ENCODE measurements around the gene SOWAHC.
"Not testable (repeated sequence)": the region's sequence is repeated elsewhere in the genome, so short reads cannot be mapped to it uniquely, and the experiment has no call there.

SOWAHC gene

DNA sequence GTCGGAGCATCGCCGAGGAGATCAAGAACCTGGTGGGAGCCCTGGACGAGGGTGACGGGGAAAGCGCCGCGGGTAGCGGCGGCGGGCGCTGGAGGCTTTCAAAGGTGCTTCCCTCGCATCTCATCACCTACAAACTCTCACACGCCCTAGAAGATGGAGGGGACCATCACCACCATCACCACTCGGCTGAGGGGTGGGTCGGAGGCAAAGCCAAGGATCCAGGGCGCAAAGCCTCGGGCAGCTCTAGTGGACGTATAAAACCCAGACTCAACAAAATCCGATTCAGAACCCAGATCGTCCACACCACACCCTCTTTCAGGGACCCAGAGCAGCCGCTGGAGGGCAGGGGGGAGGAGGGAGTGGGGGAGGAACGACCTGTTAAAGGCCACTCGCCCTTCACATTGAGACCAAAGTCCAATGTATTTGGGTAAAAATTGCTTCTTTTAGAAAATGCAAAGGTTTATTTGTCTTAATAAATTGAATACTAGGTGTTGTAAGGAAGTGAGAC lies 1.5 kb downstream of the SOWAHC start:
- no peak for DNase-seq (ENCODE audit: low spot score)

DNA sequence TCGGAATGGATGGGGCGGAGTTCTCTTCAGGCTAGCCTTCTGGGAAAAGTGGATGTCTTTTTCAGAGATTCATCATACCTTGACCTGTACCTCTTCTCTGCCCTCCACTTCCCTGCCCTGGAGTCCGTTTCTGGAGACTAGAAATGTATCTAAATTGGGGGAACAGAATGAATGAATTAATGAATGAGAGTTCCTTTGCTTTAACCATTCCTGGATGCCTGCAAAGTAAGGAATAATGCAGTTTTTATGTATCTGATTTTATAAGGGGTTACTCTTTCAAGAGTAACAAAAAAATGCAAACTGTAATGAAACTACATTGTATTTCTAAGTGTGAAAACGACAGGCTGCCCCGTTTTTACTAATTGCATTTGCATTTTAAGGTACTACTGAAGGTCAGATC lies 2.0 kb downstream of the SOWAHC start:
- no peak for DNase-seq (ENCODE audit: low spot score)

DNA sequence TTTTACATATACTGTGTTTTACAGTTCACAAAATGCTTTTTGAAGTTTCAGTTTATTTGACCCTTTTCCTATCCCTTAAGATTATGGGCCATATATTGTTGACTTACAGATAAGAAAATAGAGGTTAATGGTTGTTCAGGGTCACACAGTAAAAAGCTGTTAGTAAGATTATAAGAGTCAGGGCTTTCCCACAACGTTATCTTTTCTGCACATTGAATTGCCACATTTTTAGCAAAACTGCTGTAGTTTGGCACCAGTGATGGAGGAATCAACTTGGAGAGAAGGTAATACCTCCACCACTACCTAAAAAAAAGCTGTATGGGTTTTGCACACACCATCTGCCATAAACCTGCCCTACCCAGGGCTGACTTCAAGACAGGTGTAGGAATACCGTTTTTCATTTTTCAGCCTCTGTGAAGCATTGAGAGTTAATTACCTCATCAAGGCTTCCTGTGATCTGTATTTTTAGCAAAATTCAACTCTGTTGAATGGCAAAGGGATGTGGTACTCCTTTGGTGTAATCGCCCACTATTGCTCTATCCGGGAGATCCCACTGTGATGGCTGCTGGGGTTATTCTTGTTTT lies 5.0 kb downstream of the SOWAHC start:
- no peak for DNase-seq (ENCODE audit: low spot score)

DNA sequence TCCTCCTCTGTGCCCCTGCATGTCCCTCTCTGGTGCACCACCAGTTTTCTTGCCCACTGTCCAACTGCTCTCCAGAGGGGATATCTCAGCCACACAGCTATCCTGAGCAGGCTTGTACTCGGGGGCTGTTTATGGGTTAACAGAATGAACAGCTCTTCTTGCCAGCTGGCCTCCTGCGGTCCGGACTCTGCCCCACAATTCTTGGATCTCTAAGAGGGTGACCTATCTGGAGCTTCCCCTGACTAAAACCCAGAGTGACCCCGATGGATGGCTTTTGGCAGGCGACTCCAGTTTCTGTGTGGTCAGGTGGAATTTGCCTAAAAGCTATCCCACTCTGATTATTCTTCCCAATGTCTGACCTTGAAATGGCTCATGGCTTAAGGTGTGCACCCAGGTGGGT lies 9.1 kb downstream of the SOWAHC start:
- DNase-seq (ENCODE audit: low spot score), result no peak

DNA sequence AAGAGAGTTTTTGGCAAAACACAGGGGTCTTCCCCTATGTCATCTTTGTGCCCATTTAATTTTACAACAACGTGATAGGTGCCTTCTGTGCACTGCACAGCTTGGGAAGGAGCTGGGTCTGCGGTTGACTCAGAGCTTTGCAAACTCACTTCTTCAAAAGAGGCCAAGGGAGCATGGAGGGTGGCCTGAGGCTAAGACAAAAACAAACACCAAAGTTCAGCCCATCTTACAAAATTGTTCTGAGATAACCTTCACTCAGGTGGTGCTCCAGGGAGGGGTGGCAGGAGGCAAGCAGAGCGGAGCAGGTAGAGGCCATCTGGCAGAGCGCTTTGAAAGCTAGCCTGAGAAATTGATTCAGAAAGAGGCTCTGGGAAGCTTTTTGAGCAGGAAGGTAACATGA lies 9.8 kb downstream of the SOWAHC start:
- DNase-seq (ENCODE audit: low spot score), result no peak

DNA sequence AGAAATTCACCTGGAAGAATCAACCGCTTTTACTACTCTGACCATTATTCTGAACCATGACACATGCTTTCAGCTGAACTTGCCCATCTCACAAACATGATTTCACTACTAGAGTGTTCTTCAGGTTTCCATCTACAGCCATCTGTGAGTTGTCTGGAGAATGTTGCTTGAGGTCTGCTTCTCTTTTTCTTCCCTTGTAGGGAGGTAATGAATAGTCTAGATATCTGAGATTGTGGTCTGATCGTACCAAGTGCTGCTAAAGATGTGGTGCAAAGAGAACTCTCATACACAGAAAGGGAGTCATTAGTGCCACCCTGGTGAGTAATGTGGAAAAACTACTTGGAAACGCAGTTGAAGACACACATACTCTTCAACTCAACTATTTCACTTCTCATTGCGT lies 10.2 kb downstream of the SOWAHC start:
- no peak for DNase-seq (ENCODE audit: low spot score)

DNA sequence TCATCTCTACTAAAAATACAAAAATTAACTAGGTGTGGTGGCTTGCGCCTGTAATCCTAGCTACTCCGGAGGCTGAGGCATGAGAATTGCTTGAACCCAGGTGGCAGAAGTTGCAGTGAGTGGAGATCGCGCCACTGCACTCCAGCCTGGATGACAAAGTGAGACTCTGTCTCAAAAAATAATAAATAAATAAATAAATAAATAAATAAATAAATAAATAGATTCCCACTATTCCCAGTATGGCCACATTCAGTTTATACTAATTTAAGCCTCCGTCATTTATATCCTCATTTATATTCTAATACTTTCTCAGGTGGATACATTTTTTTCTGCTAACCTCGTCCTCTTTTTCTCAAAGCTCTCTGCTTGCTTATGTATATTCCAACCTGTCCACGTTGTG lies 14.2 kb downstream of the SOWAHC start:
- not testable (repeated sequence) for DNase-seq (ENCODE audit: low spot score)

DNA sequence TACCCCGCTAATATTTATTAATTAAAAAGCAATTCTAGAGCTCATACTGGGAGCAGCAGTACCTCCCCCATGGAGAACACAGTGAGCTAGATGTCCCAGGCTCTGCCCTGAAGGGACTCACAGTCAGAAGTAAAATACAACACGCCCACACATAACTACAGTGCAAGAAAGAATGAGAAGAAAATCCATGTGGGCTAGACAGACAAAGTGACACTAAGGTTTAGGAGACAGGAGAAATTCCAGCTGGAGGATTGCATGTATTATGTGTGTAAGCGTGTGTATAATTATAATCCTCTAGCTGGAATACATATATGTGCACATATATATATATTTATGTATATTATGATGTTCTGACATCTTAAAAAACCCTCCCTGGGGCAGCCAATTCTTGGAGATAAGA lies 15.7 kb downstream of the SOWAHC start:
- DNase-seq (ENCODE audit: low spot score), result no peak

DNA sequence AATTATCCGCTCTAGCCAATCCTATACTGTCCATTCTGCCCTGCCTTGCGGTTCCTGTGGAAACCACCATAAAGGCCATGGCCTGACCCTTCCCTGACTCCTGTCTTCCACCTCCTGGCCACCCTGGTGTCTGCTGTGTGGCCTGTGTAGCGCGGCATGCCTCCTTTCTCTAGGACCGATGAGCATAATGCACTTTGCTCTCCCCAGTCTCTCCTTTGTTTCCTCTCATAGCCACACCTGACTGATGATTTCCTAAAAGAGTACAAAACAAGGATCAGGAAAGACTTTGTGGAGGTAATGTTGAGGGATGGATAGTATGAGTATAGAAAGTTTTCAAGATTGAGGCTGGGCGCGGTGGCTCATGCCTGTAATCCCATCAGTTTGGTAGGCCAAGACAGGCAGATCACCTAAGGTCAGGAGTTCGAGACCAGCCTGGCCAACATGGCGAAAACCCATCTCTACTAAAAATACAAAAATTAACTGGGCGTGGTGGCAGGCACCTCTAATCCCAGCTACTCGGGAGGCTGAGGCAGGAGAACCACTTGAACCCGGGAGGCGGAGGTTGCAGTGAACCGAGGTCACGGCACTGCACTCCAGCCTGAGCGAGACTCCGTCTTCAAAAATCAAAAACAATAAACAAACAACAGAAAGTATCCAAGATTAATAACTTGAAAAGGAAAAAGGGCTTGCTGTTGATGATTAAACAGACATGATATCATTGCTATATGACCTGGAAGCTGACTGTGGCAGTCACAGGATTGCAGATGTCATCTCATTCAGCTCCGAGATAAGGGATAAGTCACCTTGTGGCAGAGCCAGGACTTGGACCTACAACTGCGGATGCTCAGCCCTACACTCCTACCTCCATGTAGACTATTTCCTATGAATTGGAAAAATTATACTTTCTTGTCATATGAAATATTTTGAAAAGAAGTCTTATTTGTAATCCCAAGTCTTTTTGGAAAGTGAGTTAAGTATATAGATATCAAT lies 16.6 kb downstream of the SOWAHC start:
- no peak for DNase-seq (ENCODE audit: low spot score)

DNA sequence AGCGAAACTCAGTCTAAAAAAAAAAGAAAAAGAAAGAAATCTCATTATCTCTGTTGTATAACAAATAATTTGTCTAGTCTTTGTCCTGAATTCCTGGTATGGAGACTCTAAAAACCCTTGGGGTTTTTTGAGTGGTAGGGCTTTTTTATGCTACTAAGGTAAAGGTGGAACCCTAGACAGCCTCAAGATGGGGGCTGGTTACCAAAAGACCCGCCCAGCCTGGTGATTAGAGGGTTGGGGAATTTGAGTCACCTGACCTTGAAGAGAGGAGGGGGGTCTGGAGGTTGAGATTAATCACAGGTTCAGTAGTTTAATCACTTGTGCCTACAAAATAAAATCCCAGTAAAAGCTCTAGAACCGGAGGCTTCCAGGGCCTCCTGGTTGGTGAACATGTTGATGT lies 17.6 kb downstream of the SOWAHC start:
- DNase-seq (ENCODE audit: low spot score), result no peak

DNA sequence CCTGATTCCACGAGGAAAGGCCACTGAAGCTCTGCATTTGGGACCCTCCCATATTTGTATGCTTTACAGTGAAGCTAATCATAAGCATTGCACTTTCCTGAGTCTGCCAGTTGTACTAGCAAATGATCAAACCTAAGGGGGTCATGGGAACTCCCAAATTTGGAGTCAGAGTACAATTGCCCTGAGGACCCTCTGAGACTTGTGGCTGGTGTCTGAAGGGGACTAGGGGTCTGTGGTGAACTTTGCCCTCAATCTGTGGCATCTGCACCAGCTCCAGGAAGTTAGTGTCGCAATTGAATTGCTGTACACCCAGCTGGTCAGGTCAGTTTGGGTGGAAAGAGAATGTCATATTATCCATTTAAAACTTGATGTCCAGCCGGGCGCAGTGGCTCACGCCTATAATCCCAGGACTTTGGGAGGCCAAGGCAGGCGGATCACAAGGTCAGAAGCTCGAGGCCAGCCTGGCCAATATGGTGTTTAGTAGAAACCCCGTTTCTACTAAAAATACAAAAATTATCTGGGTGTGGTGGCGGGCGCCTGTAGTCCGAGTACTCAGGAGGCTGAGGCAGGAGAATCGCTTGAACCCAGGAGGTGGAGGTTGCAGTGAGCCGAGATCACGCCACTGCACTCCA lies 18.1 kb downstream of the SOWAHC start:
- no peak for DNase-seq (ENCODE audit: low spot score)

DNA sequence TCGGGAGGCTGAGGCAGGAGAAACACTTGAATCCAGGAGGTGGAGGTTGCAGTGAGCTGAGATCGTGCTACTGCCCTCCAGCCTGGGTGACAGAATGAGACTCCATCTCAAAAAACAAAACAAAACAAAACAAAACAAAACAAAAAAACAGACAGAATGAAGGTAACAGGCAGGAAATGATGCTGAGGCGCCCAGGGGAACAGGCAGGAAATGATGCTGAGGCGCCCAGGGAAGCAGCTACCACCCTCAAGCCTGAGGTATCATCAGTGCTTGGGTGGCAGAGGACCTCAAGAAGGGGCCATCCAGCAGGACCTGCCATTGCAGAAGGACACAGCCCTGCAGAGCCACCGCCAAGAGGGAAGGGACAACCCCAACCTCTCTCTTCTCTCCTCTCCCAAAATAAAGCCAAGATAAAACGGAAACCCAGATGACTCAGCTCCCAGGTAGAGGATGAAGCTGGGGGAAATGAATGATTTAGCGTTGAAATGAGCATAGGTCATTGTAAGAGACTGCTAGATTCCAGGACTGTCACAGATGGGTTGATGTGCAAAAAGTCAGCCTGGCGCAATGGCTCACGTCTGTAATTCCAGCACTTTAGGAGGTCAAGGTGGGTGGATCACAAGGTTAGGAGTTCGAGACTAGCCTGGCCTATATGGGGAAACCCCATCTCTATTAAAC lies 19.3 kb downstream of the SOWAHC start:
- DNase-seq (ENCODE audit: low spot score), result no peak

DNA sequence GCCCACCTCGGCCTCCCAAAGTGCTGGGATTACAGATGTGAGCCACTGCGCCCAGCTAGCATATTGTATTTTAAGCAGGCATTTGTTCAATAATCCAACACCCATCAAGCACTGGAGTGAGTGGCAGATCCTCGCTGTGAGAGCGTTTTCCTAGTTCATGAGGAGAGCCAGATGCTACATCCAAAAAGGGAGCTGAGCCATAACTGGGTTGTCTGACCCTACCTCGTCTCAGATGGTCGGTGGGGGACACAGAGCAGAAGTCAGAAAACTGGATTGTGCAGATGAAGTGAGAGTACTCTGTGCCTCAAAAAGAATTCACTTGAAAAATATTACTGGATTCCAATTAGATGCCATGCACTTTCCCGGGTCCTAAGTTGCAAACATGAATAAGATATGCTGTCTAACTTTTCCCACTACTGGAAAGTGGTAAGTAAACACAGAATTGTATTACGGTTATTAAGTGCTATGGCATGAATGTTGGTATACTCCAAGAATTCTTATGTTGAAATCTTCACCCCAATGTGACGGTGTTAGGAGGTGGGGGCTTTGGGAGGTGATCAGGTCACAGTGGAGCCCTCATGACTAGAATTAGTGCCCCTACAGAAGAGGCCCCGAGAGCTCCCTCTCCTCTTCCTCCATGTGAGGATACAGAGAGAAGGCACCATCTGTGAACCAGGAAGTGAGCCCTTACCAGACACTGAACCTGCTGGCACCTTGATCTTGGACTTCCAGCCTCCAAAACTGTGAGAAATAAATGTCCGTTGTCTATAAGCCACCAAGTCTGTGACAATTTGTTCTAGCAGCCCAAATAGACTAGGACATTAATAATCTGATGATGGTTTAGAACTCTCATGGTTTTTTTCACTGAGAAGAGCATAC lies 21.5 kb downstream of the SOWAHC start:
- DNase-seq (ENCODE audit: low spot score), result no peak

DNA sequence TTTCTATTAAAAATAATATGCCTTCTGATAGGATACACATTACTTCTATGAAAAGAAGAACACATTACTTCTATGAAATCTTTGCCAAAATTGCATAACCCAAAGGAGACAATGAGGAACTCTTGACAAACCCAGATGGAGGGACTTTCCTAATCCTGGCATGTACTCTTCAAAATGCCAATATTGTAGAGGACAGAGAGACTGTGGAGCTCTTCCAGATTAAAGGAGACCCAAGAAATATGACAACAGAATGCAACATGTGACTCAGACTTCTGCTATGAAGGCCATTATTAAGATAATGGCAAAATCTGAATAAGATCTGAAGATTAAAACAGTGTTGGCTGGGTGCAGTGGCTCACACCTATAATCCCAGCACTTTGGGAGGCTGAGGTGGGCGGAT lies 22.2 kb downstream of the SOWAHC start:
- no peak for DNase-seq (ENCODE audit: low spot score)

DNA sequence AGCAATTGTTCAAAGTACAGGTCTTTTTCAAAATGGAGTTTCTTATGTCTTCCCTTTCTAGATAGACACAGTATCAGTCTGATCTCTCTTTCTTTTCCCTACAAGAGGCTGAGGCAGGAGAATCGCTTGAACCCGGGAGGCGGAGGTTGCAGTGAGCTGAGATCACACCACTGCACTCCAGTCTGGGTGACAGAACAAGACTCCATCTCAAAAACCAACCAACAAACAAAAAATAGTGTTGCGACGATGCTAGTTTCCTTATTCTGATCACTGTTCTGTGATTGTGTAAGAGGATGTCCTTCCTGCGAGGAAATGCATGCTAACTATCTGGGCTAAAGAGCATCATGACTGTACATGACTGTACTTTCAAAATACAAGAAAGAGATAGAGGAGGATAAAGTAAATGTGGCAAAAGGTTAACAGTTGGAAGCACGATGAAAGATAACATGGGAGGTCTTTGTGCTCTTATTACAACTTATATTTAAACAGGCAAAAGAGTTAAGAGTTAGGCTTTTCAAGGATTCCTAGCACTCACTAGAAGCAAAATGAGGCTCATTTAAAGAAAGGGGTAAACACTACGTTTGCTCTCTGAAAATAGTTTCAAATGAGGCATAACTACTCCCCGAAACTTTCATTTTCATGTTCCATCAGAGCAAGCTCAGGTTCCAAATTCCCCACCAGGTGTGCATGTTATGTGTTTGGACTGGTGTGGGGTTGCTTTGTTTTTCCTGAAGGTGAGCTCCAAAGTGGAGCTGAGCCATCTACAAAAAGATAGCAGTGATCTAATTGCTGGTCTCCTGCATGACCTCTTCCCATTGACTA lies 23.8 kb downstream of the SOWAHC start:
- no peak for DNase-seq (ENCODE audit: low spot score)

DNA sequence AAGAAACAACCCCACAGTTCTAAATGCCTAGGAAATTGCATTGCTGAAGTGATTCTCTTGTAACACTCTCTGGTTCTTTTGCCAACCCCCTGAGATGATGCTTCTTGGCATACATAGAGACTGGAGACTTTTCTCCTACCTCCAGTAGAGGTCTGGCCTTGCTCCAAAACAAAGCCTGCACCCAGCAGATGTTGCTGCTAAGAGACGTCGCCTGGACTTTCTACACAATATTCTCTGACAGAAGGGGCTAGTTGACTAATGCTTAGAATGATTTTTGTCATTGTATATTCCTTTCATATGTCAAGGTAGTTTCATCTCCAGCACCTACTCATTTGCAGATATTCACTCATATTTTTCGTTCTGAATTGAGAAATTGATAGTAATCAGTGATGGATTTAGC lies 24.6 kb downstream of the SOWAHC start:
- DNase-seq (ENCODE audit: low spot score), result no peak

DNA sequence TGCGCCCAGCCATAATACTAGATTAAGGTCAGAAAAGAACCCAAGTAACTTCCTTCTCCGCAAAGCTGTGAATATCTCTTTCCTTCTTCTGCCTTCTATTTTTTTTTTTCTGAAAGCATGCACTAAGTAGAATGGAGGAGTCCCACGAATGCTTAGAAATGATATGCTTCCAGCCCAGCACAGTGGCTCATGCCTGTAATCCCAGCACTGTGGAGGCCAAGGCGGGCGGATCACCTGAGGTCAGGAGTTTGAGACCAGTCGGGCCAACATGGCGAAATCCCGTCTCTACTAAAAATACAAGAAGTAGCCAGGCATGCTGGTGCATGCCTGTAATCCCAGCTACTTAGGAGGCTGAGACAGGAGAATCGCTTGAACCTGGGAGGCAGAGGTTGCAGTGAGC lies 25.8 kb downstream of the SOWAHC start:
- DNase-seq (ENCODE audit: low spot score), result not testable (repeated sequence)

DNA sequence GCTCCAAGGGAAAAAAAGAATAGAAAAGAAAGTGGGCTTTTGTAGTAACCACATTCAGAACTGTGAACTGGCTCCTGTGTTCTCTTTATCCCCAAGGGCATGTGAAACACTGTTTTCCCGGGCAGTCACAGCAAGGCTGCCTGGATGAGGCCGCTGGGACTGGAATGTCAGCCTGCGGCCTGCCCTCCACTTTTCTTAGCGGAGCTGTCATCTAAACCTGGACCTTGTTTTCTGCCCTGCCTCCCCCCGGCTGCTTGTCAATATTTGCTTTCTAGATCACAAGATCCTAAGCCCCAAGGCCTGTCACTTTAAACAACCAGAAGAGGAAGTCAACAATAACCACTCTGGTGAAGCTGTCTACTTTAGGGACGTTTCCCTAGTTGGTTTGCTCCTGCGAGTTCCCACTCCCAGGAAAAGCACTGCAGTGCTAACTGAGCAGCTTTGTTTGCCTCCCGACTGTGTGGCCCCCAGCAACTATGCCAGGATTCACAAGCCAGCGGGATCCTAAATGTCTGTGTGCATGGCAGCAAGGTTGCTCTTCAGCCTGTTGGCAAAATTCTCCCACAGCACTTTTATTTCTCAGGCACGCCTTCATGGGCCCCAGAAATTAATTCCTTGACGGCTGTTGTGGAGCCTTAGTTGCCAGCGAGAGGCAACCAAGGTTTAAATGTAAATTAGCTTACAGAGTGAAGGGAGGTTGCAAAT lies 30.6 kb downstream of the SOWAHC start:
- DNase-seq (ENCODE audit: low spot score), result no peak

DNA sequence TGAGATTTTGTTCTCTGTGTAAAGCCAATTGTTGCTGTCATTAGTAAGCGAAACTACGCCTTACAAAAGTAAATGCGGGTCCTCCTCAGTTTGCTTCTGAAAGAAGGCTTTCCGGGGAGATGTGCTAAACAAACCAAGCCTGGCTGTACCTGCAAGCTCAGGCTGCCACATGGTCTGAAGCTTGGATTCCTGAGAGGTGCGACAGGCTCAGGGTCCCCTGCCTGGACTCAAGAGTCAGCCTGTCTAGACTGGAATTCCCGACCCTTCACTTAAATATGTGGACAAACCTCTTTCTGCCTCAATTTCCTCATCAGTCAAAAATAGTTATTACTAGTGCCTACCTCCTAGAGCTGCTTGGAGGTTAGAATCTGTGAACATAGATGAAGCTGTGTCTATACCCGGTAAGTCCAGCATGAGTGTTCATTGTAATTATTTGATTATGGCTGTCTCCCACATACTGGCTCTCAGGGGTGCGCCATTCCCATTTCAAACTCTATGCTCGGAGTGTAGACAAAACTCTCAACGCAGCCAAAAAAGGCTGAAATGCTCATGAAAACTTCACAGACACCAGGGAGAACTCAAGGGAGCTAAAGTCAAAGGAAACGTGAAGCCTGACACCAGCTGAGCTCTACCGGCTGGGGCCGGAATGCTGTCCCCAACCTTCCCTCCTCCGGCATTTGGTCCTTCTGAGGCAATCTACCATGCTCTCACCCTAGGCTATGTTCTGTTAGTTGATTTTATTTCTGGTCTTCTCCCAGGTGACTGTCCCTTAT lies 31.4 kb downstream of the SOWAHC start:
- DNase-seq (ENCODE audit: low spot score), result no peak
